Activated CD8-positive, alpha-beta T cell treated with anti-CD3 and anti-CD28 coated beads for 36 hours (primary cell): Measurements from ENCODE around the gene HSPA4. TPM values are rescaled to one million over a fixed set of nuclear protein-coding genes. Genes with fewer than 3 reads are reported as not detected.
"Not testable (repeated sequence)": the region's sequence is repeated elsewhere in the genome, so short reads cannot be mapped to it uniquely, and the experiment has no call there.

Experiments
- ATAC-seq: fragments of 200-7000 bp; cut with Tn5 transposase; one replicate; pipeline ENCODE4 v1.10.0; 2021; ENCODE audit warnings: mild to moderate bottlenecking, moderate library complexity
- CTCF ChIA-PET: fragments of 350-600 bp; sonication (Branson Sonifier 250); formaldehyde crosslinking; loops from one replicate; lab custom pipeline; 2021; ENCODE audit warnings: antibody characterized with exemption; lab: Charles Lee
- POLR2A ChIA-PET: fragments of 350-600 bp; sonication (Branson Sonifier 250); formaldehyde crosslinking; loops from one replicate; lab custom pipeline; 2021; ENCODE audit warnings: antibody characterized with exemption; lab: Charles Lee
- DNase-seq: peaks from one replicate; pipeline ENCODE4 v3.0.0-alpha.2; 2020
- H3K27ac Mint-ChIP-seq: one replicate; pipeline ENCODE4 v1.8.0; 2021; ENCODE audit warnings: mild to moderate bottlenecking, mixed read lengths
- H3K27me3 Mint-ChIP-seq: one replicate; pipeline ENCODE4 v1.8.0; 2021; ENCODE audit warnings: mixed read lengths
- H3K36me3 Mint-ChIP-seq: one replicate; pipeline ENCODE4 v1.8.0; 2021; ENCODE audit warnings: low read depth, mixed read lengths
- H3K4me1 Mint-ChIP-seq: one replicate; pipeline ENCODE4 v1.8.0; 2021; ENCODE audit warnings: low read depth, mixed read lengths
- H3K4me3 Mint-ChIP-seq: one replicate; pipeline ENCODE4 v1.8.0; 2021; ENCODE audit warnings: mild to moderate bottlenecking, moderate library complexity, mixed read lengths
- H3K9me3 Mint-ChIP-seq: one replicate; pipeline ENCODE4 v1.8.0; 2021; ENCODE audit warnings: mixed read lengths
- intact Hi-C: fragments of 100-400 bp; cut with micrococcal nuclease; formaldehyde crosslinking; loops from one replicate; pipeline ENCODE4 v1.10.0; 2022
- total RNA-seq, 2 experiments: library from RNA; stranded (reverse); gene quantifications; one replicate each; pipeline ENCODE4 v1.2.3, GENCODE V29; 2021
- TF ChIP-seq, protein P1 (sequence below): fragments of 200-600 bp; IDR thresholded peaks from one replicate; pipeline ENCODE4 v1.8.0; 2022; ENCODE audit warnings: antibody characterized with exemption, mild to moderate bottlenecking

HSPA4 gene
- total RNA-seq, 2 experiments from 2014 or later: 229 to 232 TPM

GRCh38 chr5:133132717-133133116 lies 80.9 kb downstream of the HSPA4 start:
- ChIA-PET POLR2A (no interaction called here), CTCF (no interaction called here)
- TF ChIP-seq, protein P1, sequence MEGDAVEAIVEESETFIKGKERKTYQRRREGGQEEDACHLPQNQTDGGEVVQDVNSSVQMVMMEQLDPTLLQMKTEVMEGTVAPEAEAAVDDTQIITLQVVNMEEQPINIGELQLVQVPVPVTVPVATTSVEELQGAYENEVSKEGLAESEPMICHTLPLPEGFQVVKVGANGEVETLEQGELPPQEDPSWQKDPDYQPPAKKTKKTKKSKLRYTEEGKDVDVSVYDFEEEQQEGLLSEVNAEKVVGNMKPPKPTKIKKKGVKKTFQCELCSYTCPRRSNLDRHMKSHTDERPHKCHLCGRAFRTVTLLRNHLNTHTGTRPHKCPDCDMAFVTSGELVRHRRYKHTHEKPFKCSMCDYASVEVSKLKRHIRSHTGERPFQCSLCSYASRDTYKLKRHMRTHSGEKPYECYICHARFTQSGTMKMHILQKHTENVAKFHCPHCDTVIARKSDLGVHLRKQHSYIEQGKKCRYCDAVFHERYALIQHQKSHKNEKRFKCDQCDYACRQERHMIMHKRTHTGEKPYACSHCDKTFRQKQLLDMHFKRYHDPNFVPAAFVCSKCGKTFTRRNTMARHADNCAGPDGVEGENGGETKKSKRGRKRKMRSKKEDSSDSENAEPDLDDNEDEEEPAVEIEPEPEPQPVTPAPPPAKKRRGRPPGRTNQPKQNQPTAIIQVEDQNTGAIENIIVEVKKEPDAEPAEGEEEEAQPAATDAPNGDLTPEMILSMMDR: no peak
- no peak overlapping the region for H3K4me3 Mint-ChIP-seq
- no peaks in the 10 kb centered on the region for H3K9me3 Mint-ChIP-seq
- no peaks in the 10 kb centered on the region for H3K27me3 Mint-ChIP-seq
- no peaks in the 10 kb centered on the region for H3K36me3 Mint-ChIP-seq
- no peaks in the 10 kb centered on the region for H3K4me1 Mint-ChIP-seq
- intact Hi-C loops: no loop called here
- no peak overlapping the region for H3K27ac Mint-ChIP-seq
- DNase-seq: no peak
- no peak for ATAC-seq

- H3K27me3 Mint-ChIP-seq: not testable (repeated sequence)
Measured at GRCh38 chr5:133133241-133133640, 81.4 kb downstream of the HSPA4 start.

GRCh38 chr5:133136890-133137289 lies 85.1 kb downstream of the HSPA4 start:
- DNase-seq, CTCF ChIA-PET, ATAC-seq, intact Hi-C loops, H3K4me1 Mint-ChIP-seq, H3K4me3 Mint-ChIP-seq, H3K9me3 Mint-ChIP-seq, H3K27me3 Mint-ChIP-seq, H3K27ac Mint-ChIP-seq, H3K36me3 Mint-ChIP-seq, POLR2A ChIA-PET: not testable (repeated sequence)

More at GRCh38 chr5:133133241-133133640, 81.4 kb downstream of the HSPA4 start:
- H3K4me3 Mint-ChIP-seq, CTCF ChIA-PET, H3K9me3 Mint-ChIP-seq, H3K36me3 Mint-ChIP-seq, H3K4me1 Mint-ChIP-seq, DNase-seq, intact Hi-C loops, H3K27ac Mint-ChIP-seq, ATAC-seq, POLR2A ChIA-PET: not testable (repeated sequence)

DNA sequence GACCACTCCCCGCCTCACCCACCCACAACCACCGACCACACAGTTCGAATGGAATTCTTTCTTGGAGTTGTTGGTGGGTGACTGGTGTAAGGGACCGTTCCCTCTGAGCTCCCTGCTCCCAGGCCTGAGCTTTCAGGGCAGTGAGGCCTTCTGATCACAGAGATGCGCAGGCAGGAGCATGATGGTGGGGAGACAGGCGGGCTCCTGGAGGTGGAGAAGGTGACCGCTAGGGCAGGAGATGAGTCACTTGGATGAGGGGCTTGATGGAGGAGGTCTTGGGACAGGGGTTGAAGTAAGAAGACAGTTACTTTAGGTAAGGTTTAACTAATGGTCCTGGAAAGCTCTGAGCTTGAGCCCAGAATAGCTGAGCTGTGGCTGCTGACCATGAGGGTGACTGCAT lies 88.5 kb downstream of the HSPA4 start:
- H3K27ac Mint-ChIP-seq: no peak overlapping the region
- ChIA-PET POLR2A (no interaction called here), CTCF (no interaction called here)
- no peaks in the 10 kb centered on the region for H3K9me3 Mint-ChIP-seq
- H3K4me1 Mint-ChIP-seq: no peaks in the 10 kb centered on the region
- H3K27me3 Mint-ChIP-seq: no peaks in the 10 kb centered on the region
- TF ChIP-seq, protein P1: no peak
- H3K4me3 Mint-ChIP-seq: no peak overlapping the region
- no peak for ATAC-seq
- DNase-seq: no peak
- intact Hi-C loops: no loop called here
- H3K36me3 Mint-ChIP-seq: no peaks in the 10 kb centered on the region

DNA sequence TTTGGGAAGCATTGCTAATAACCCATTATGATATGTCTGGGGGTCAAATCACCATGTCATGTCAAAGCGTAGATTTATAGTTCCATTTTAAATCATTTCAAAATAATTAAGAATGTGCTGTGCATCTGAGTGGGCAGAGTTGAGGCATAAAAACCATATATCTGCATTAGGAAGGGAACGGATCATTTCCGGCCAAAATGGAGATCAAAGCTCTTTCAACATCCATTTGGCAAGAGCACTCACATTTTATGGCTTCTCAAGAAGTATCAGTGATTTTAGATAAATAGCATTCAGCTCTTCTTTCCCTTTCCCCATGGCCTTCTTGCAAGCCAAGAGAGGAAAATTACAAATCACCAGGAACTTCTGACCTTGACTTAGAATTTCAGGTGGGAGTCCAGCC lies 89.9 kb downstream of the HSPA4 start:
- ATAC-seq (no peak), DNase-seq (no peak)
- no peak overlapping the region for H3K4me3 Mint-ChIP-seq
- intact Hi-C loops: no loop called here
- CTCF ChIA-PET: interaction anchor here (0.6 to 1.5 kb wide), 3 partner anchors 16 to 31 kb away, joined by 3 to 4 read pairs (median 3); no protein-coding TSS in a partner anchor
- no peaks in the 10 kb centered on the region for H3K4me1 Mint-ChIP-seq
- POLR2A ChIA-PET: interaction anchor here (0.7 kb wide), 1 partner anchor 29 kb away, joined by 6 read pairs; no protein-coding TSS in a partner anchor
- H3K9me3 Mint-ChIP-seq: no peaks in the 10 kb centered on the region
- H3K27ac Mint-ChIP-seq: no peak overlapping the region
- no peaks in the 10 kb centered on the region for H3K36me3 Mint-ChIP-seq
- no peaks in the 10 kb centered on the region for H3K27me3 Mint-ChIP-seq
- TF ChIP-seq, protein P1: no peak

- TF ChIP-seq, protein P1: no peak
- Mint-ChIP-seq H3K27ac (no peak overlapping the region), H3K4me3 (no peak overlapping the region), H3K4me1 (peaks cover 6% of the 10 kb centered on the region), H3K27me3 (no peaks in the 10 kb centered on the region), H3K9me3 (no peaks in the 10 kb centered on the region), H3K36me3 (no peaks in the 10 kb centered on the region)
- CTCF ChIA-PET: interaction anchor here (0.8 kb wide), 1 partner anchor 30 kb away, joined by 4 read pairs; no protein-coding TSS in a partner anchor
- POLR2A ChIA-PET: interaction anchor here (0.5 kb wide), 1 partner anchor 11 kb away, joined by 5 read pairs; no protein-coding TSS in a partner anchor
- DNase-seq: no peak
- no peak for ATAC-seq
- intact Hi-C loops: no loop called here
Measured at GRCh38 chr5:133142782-133143181, 91.0 kb downstream of the HSPA4 start.
